Embryonic facial prominence (tissue), 1 donor: Measurements from ENCODE around the gene KCNC4.

ENCODE experiments used
- DNase-seq: peaks from one replicate; pipeline ENCODE4 v3.0.0-alpha.2; 2016; ENCODE audit errors: extremely low spot score

KCNC4 gene

DNA sequence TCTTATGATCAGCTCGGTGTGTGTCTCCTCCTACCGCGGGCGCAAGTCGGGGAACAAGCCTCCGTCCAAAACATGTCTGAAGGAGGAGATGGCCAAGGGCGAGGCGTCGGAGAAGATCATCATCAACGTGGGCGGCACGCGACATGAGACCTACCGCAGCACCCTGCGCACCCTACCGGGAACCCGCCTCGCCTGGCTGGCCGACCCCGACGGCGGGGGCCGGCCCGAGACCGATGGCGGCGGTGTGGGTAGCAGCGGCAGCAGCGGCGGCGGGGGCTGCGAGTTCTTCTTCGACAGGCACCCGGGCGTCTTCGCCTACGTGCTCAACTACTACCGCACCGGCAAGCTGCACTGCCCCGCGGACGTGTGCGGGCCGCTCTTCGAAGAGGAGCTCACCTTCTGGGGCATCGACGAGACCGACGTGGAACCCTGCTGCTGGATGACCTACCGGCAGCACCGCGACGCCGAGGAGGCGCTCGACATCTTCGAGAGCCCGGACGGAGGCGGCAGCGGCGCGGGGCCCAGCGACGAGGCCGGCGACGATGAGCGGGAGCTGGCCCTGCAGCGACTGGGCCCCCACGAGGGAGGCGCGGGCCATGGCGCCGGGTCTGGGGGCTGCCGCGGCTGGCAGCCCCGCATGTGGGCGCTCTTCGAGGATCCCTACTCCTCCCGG, 1.5 kb downstream of the KCNC4 start:
- no peak for DNase-seq

DNA sequence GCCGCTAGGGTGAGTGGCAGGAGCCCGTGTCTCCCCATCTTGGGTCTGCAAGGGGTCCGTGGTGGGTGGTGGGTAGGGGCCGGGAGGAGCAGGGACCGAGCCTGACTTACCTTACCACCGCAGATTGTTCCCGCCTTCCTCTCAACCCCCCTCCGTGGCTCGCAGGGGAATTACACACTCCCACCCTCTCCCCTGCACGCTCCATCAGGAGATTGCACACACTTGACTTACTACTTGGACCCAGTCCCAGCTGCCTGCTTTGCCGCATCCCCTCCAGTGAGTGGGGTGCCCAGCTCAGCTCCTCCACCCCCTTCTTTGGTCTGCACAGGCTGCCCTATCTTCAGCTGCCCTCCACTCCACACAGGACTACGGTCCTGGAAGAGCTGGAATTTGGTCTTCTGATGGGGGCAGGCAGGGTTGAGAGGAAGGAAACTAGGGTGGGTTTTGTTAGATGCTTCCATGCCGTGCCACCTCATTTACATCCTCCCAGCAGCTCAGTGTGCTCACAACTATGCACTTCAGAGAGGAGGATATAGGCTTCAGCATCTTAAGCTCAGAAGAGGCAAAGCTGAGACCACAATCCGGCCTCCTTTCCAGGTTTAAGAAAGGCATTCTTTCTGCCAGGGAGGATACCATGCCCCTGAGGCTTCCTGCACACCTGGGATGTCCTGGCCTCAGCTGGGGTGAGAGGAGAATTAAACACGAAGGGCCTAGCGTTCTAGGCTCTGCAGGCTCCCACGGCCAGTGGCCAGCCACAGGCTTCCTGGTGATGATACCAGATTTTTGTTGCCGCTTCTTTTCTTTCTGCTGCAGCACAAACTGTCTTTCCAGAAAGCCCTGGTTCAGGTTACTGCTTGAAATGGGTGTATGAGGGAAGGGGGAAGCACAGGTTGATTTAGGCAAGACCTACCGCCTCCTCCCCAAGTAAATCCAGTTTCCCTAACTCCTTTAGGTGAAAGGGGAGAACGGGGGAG, 2.3 kb downstream of the KCNC4 start:
- no peak for DNase-seq

DNA sequence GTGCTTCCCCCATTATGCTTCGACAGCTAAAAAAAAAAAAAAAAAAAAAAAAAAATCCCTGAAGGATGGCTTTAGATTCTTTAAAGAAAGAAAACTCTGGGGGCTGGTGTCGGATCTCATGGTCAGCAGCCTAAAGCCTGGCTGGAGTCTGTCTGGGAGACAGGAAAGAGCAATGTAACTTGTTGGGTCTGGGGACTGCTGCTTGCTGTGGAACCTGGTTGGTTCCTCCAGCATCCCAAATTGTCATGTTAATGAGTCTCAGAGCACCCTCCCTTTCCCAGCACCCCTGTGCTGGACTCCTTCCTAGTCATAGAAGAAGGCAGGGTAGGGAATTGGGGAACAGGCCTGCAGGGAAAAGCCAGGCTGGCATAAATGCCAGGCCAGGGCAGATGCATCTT, 3.0 kb downstream of the KCNC4 start:
- no peak for DNase-seq

GRCh38 chr1:110214454-110215404, 4.6 kb downstream of the KCNC4 start:
- no peak for DNase-seq

- no peak for DNase-seq
Observed at GRCh38 chr1:110215621-110216515, 5.8 kb downstream of the KCNC4 start.

DNA sequence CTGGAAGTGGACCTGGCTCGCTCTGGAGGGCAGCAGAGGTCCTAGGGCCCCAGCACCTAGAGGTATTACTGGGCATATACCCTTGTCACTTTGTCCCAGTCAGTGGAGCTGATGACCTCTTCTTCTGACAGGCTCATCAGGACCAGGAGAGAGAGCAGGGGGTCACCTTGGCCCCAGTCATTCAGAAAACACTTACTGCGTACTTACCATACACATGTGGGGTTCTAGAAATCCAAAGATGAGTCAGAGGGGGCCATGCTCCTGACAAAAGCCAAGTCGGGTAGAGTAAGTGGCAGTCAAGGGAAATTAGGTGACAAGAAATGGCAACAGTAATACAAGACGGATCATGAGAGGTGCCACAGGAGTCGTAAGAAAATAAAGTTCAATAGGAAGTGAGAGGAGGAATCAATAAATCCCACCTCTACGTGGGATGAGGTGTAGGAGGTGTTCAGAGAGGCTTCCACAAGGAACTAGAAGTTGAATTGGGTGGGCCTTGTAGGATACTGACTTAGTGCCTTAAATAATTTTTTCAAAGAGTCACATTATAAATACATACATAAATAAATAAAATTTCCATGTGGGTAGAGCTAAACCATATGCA, 6.8 kb downstream of the KCNC4 start:
- no peak for DNase-seq

DNA sequence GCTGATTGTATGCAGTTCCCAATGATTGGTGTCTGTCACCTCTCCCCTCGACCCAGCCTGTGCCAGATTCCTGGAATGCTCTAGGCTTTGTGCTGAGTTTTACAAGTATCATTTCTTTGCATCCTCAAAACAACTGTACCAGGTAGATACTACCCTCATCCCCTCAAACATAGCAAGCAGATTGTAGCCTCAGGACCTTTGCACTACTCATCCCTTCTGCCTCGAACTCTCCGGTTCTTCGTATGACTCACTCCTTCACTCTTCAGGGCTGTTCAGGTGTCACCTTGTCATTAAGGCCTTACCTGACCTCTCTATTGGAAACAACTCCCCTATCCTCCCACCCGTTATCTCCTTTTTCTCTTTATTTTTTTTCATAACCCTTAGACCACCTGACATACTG, 8.0 kb downstream of the KCNC4 start:
- DNase-seq: no peak

DNA sequence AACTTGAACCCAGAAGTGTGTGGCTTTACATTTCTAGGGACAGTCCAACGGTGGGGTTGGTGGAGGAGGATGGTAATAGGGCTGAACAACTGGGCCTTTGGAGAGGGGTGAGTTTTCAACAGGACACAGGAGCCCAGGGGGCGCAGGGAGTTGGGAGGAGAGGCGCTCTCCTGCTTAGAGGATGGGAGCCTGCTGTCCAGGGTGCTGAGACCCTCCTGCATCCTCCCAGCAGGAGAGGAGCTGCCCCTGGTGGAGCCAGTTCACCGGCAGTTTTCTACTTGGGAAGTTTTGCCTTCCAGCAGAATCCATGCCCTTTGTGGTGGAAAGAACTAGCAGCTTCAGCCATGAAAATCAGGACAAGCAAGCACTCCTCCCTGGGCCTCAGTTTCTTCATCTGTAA, 8.6 kb downstream of the KCNC4 start:
- DNase-seq: no peak

GRCh38 chr1:110220324-110220723, 10.2 kb downstream of the KCNC4 start:
- no peak for DNase-seq

DNA sequence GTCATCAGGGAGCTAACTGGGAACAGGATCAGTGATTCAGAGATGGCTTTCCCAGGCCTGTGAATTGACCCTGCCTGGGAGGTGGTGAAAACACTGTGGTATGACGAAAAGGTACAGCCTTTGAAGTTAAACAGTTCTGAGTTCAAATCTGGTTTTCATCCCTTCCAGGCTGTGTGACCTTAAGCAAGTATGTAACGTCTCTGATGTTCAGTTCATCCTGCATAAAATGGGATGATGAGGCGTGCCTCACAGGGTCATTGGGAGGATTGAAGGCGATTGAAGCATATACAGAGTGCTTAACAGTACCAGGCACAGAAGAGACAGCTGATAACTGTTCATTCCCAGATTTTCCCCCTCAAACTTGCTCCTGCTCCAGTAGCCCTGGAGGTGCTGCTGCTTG, 11.0 kb downstream of the KCNC4 start:
- no peak for DNase-seq

DNA sequence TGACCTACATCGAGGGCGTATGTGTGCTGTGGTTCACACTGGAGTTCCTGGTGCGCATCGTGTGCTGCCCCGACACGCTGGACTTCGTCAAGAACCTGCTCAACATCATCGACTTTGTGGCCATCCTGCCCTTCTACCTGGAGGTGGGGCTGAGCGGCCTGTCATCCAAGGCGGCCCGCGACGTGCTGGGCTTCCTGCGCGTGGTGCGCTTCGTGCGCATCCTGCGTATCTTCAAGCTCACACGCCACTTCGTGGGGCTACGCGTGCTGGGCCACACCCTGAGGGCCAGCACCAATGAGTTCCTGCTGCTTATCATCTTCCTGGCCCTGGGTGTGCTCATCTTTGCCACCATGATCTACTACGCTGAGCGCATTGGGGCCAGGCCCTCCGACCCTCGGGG, 13.0 kb downstream of the KCNC4 start:
- DNase-seq: no peak

- no peak for DNase-seq
Observed at GRCh38 chr1:110223581-110223980, 13.5 kb downstream of the KCNC4 start.

DNA sequence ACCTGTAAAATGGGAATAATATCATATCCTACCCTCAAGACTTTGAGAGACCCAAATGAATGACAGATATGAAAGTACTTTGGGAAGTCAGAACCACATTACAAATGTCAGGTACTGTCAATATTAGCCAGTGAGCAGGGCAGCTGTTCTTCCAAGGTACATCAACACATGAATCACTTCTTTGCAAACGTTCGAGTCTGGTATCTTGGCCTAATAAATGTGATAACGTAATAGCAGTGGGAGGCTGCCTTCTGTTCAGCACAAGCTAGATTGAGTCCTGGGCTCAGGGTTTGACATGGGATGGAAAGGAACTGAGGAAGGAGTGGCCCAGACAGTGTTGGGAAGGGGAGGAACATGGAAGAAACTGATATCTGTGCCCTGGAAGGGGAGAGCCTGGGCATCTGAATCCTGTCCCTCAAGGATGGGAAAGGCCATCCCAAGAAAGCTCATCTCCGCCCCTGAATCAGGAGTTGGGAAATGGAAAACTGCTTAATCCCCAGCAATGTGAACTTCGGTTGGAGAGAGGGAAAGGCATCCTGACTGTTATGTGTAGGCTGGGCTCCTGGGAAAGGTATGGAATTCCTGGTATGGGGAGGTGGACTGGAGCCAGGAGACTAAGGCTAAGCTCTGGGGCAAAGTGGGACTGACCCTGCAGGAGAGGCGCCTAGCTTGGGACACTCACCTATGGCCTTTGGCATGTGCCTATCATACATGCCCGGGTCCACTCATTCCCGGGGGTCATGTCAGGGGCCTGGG, 14.3 kb downstream of the KCNC4 start:
- no peak for DNase-seq

- no peak for DNase-seq
Observed at GRCh38 chr1:110225212-110225611, 15.1 kb downstream of the KCNC4 start.

DNA sequence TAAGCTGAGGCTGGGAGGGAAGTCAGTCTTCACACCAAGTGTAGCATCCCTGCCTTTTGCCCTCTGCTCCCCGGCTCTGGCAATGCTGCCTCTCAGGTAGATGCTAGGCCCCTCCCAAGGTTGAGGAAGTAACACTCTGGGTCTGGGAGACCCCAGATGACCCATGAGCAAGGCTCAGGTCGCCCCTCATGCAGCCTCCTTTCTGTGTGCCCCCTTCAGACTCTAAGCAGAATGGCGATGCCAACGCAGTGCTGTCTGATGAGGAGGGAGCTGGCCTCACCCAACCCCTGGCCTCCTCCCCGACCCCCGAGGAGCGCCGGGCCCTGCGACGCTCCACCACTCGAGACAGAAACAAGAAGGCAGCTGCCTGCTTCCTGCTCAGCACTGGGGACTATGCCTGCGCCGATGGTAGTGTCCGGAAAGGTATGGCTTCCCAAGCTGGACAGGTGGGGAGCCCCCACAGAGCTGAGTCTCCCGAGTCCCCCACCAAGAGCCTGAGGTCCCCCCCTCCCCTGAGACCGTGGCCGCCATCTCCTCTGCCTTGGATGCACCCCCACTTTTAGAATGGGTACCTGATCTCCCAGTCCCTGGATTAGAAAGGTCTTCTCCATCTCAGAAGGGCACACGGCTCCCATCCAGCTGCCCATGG, 15.8 kb downstream of the KCNC4 start:
- DNase-seq: no peak

GRCh38 chr1:110227774-110228173, 17.7 kb downstream of the KCNC4 start:
- no peak for DNase-seq

GRCh38 chr1:110228381-110228780, 18.3 kb downstream of the KCNC4 start:
- no peak for DNase-seq

- no peak for DNase-seq
Observed at GRCh38 chr1:110228869-110229268, 18.8 kb downstream of the KCNC4 start.

DNA sequence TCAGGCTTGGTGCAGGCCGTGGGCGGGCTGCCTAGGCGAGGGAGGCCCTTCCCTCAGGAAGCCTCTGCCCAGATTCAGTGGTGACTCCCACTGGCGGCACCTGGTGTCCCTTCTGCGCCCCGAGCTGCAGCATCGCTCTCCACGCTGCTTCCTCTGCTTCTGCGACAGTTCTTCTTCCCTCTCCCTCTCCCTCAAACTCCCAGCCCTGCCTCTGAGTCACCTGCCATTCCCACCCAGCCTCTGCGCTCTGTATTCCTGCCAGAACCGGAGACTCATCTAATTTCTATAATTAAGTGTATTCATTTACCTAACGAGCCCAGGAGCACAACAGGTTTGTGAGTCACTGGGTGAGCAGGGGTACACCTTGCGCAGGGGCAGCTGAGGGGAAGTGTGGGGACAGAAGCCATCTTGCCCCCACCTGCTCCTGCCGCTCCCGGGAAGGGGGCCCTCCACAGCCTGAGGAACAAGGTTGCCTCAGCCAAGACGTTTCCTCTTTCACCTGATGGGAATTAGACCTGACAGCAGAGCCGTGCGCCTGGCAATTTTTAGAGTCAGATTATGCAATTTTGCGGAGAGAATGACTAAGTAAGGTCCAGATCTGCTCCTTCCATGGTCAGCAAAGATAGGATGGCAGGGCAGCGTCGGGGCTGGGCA, 19.4 kb downstream of the KCNC4 start:
- DNase-seq: no peak
